T-cell (primary cell): ENCODE data around the gene NRF1. TPM values are rescaled to one million over a fixed set of nuclear protein-coding genes. Genes with fewer than 3 reads are reported as not detected.

Source experiments
- ATAC-seq, 4 experiments: fragments of 200-7000 bp in 3 of 4; fragments of 150-1000 bp in 1 of 4; cut with Tn5 transposase; replicated peaks in 1 of 4; 1 replicate in 3 of 4; 2 replicates in 1 of 4; pipeline ENCODE4 v1.10.0; 2021; ENCODE audit warnings: moderate library complexity in 3 of 4, mild to moderate bottlenecking in 2 of 4, moderate number of reproducible peaks in 1 of 4
- CTCF ChIA-PET, 2 donors: fragments of 300-600 bp; sonication (Branson Sonifier 250); formaldehyde crosslinking; loops; one replicate each; lab custom pipeline; 2022; ENCODE audit warnings: antibody characterized with exemption in 2 of 2; lab: Charles Lee
- POLR2A ChIA-PET, 2 donors: fragments of 300-600 bp; sonication (Branson Sonifier 250); formaldehyde crosslinking; loops; one replicate each; lab custom pipeline; 2022; ENCODE audit warnings: antibody characterized with exemption in 2 of 2; lab: Charles Lee
- DNase-seq, 35 experiments: peaks; one replicate each; pipeline versions ENCODE4 v3.0.0 to v3.0.0-alpha.2; 2013 to 2023
- H3K27ac ChIP-seq: one replicate; pipeline ENCODE4 v1.5.1; 2013; ENCODE audit warnings: low read length
- H3K27me3 ChIP-seq, 2 experiments: replicated peaks in 1 of 2; 1 replicate in 1 of 2; 2 replicates in 1 of 2; pipeline versions ENCODE4 v1.6.1 to v1.7.0; 2013; ENCODE audit warnings: low read length in 1 of 2, mixed read lengths in 1 of 2; ENCODE audit not compliant: control insufficient read depth in 2 of 2, insufficient read depth in 2 of 2; ENCODE audit errors: extremely low read depth in 1 of 2
- H3K36me3 ChIP-seq, 2 donors: 1 replicate in 1 of 2; 2 replicates in 1 of 2; pipeline versions ENCODE4 v1.6.1 to v1.7.0; 2013; ENCODE audit warnings: low read length in 1 of 2; ENCODE audit not compliant: control insufficient read depth in 2 of 2, insufficient read depth in 1 of 2; ENCODE audit errors: extremely low read depth in 1 of 2
- H3K4me1 ChIP-seq, 2 experiments: 1 replicate in 1 of 2; 2 replicates in 1 of 2; pipeline versions ENCODE4 v1.6.1 to v1.7.0; 2013; ENCODE audit warnings: low read length in 2 of 2, mixed read lengths in 1 of 2; ENCODE audit not compliant: insufficient read depth in 2 of 2, control insufficient read depth in 1 of 2; ENCODE audit errors: extremely low read depth in 1 of 2
- H3K4me3 ChIP-seq, 2 donors: 1 replicate in 1 of 2; 2 replicates in 1 of 2; pipeline versions ENCODE4 v1.5.1 to v1.7.0; 2013; ENCODE audit warnings: mild to moderate bottlenecking in 2 of 2, low read length in 1 of 2, moderate library complexity in 1 of 2; ENCODE audit not compliant: control insufficient read depth in 1 of 2; ENCODE audit errors: extremely low read depth in 1 of 2
- H3K9me3 ChIP-seq: 2 replicates; pipeline ENCODE4 v1.7.0; 2013
- H3K27ac Mint-ChIP-seq, 2 donors: one replicate each; pipeline ENCODE4 v1.8.0; 2020 to 2021; ENCODE audit warnings: mild to moderate bottlenecking in 2 of 2, mixed read lengths in 2 of 2
- H3K27me3 Mint-ChIP-seq, 2 donors: one replicate each; pipeline ENCODE4 v1.8.0; 2021 to 2022; ENCODE audit warnings: mixed read lengths in 2 of 2
- H3K36me3 Mint-ChIP-seq: one replicate; pipeline ENCODE4 v1.8.0; 2021; ENCODE audit warnings: mixed read lengths
- H3K4me1 Mint-ChIP-seq, 3 donors: one replicate each; pipeline ENCODE4 v1.8.0; 2020 to 2022; ENCODE audit warnings: mixed read lengths in 3 of 3, mild to moderate bottlenecking in 1 of 3
- H3K4me3 Mint-ChIP-seq, 3 donors: one replicate each; pipeline ENCODE4 v1.8.0; 2020 to 2022; ENCODE audit warnings: mild to moderate bottlenecking in 3 of 3, mixed read lengths in 3 of 3, moderate library complexity in 3 of 3
- H3K9me3 Mint-ChIP-seq, 3 donors: one replicate each; pipeline ENCODE4 v1.8.0; 2020 to 2022; ENCODE audit warnings: mixed read lengths in 3 of 3
- WGBS: methylation state at CpG from one replicate; pipeline ENCODE4 v1.1.5; 2013; ENCODE audit warnings: missing lambda C conversion rate; ENCODE audit not compliant: insufficient coverage; 5-methylcytosine and 5-hydroxymethylcytosine counted together
- total RNA-seq, 35 experiments: library from RNA in 6 of 35; stranded (reverse) in 6 of 35; fragments of 120-200 nt in 1 of 35; gene quantifications; one replicate each; pipeline versions ENCODE4 v1.2.1 to v1.2.4 and lab custom pipeline; 2013 to 2026

NRF1 gene
- total RNA-seq, 5 donors from 2014 or later (not counting 1 experiment from before 2014, with no cell fraction given), result 31.5 to 38.0 (median 35.6) TPM

- H3K9me3 ChIP-seq, result no peaks in the 10 kb centered on the region
- no peak overlapping the region for H3K4me3 ChIP-seq
- H3K27ac Mint-ChIP-seq, result no peak overlapping the region
- ChIA-PET POLR2A (no interaction called here), CTCF (no interaction called here)
- no peaks in the 10 kb centered on the region for H3K4me1 Mint-ChIP-seq
- no peaks in the 10 kb centered on the region for H3K9me3 Mint-ChIP-seq
- peaks cover 35% of the 10 kb centered on the region for H3K36me3 Mint-ChIP-seq
- no peak for DNase-seq
- 100% methylated on average over 3 of the region's 7 CpGs for WGBS
- no peak overlapping the region for H3K27ac ChIP-seq
- no peaks in the 10 kb centered on the region for H3K27me3 Mint-ChIP-seq
- H3K27me3 ChIP-seq, result no peaks in the 10 kb centered on the region
- H3K36me3 ChIP-seq, result peaks cover 6 to 61% of the 10 kb centered on the region in 2 donors
- no peaks in the 10 kb centered on the region for H3K4me1 ChIP-seq
- no peak overlapping the region for H3K4me3 Mint-ChIP-seq
- ATAC-seq, result no peak
Measured at GRCh38 chr7:129750091-129750490, 138.6 kb downstream of the NRF1 start.

DNA sequence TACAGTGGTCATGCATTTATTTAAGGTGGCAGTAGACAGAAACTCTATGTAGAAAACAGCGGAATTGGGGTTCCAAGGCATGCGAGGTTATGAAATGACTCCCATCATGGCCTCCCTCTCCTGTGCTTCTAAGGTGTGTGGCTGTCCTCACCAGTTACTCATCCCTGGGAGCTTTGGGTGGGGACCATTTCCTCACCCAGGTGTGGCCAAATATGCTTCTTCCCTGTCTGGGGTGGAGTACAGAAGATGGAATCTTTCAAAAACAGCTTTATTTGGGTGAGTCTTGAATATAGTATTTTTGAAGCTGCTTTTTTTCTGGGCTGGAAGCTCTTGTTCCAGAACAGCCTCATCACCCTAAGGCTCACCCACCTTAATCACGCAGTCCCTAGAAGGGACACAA lies 139.0 kb downstream of the NRF1 start:
- no CpG with 5 or more reads among the region's 3 CpGs for WGBS
- ATAC-seq, result no peak
- POLR2A ChIA-PET, result no interaction called here

DNA sequence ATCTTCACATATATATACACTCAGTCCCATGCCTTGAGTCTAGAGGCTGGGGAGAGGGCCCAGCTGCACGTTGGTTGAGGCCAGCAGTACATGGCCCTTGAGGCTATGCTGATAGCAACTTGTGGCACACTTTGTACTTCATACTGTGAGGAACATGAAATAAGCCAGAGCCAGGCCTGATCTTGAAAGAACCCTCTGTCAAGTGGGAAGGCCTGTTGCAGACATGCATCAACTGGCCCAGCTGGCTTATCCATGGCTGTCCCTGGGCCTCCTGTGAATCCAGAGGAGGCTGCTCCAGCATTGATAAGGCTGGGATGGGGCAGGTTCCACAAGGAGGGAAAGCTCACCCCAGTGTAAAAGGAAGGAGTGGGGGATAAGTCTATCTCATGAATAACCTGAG lies 140.4 kb downstream of the NRF1 start:
- no peaks in the 10 kb centered on the region for H3K4me1 ChIP-seq
- H3K9me3 ChIP-seq, result no peaks in the 10 kb centered on the region
- POLR2A ChIA-PET, result interaction anchor here in 1 of 2 donors (0.5 kb wide), 1 partner anchor 205 kb away, joined by 7 read pairs; no protein-coding TSS in a partner anchor
- Mint-ChIP-seq H3K4me3 (no peak overlapping the region), H3K36me3 (peaks cover 42% of the 10 kb centered on the region), H3K9me3 (no peaks in the 10 kb centered on the region), H3K27me3 (no peaks in the 10 kb centered on the region), H3K27ac (no peak overlapping the region), H3K4me1 (no peaks in the 10 kb centered on the region)
- DNase-seq (no peak), ATAC-seq (no peak)
- H3K27me3 ChIP-seq, result no peaks in the 10 kb centered on the region
- WGBS, result 80% methylated on average over 1 of the region's 1 CpG
- CTCF ChIA-PET, result no interaction called here
- H3K27ac ChIP-seq, result no peak overlapping the region
- H3K4me3 ChIP-seq, result no peak overlapping the region
- peaks cover 6 to 61% of the 10 kb centered on the region in 2 donors for H3K36me3 ChIP-seq

More for the DNA sequence above, 139.0 kb downstream of the NRF1 start:
- H3K27ac Mint-ChIP-seq, result no peak overlapping the region
- H3K27ac ChIP-seq, result no peak overlapping the region
- no peak for DNase-seq
- peaks cover 36% of the 10 kb centered on the region for H3K36me3 Mint-ChIP-seq
- H3K27me3 Mint-ChIP-seq, result no peaks in the 10 kb centered on the region
- H3K27me3 ChIP-seq, result no peaks in the 10 kb centered on the region
- no peak overlapping the region for H3K4me3 ChIP-seq
- H3K9me3 Mint-ChIP-seq, result no peaks in the 10 kb centered on the region
- H3K4me1 ChIP-seq, result no peaks in the 10 kb centered on the region
- H3K4me3 Mint-ChIP-seq, result no peak overlapping the region
- no peaks in the 10 kb centered on the region for H3K4me1 Mint-ChIP-seq
- no peaks in the 10 kb centered on the region for H3K9me3 ChIP-seq
- H3K36me3 ChIP-seq, result peaks cover 6 to 63% of the 10 kb centered on the region in 2 donors
- CTCF ChIA-PET, result no interaction called here

- H3K36me3 Mint-ChIP-seq, result peaks cover 43% of the 10 kb centered on the region
- 76% methylated on average over 2 of the region's 6 CpGs for WGBS
- Histone ChIP-seq H3K27ac (no peak overlapping the region), H3K36me3 (peaks cover 6 to 54% of the 10 kb centered on the region in 2 donors), H3K9me3 (no peaks in the 10 kb centered on the region), H3K4me3 (no peak overlapping the region), H3K4me1 (no peaks in the 10 kb centered on the region), H3K27me3 (no peaks in the 10 kb centered on the region)
- H3K27me3 Mint-ChIP-seq, result no peaks in the 10 kb centered on the region
- no peak overlapping the region for H3K27ac Mint-ChIP-seq
- H3K9me3 Mint-ChIP-seq, result no peaks in the 10 kb centered on the region
- no peaks in the 10 kb centered on the region for H3K4me1 Mint-ChIP-seq
- no peak overlapping the region for H3K4me3 Mint-ChIP-seq
- ATAC-seq (no peak), DNase-seq (no peak)
- ChIA-PET CTCF (no interaction called here), POLR2A (interaction anchor here in 1 of 2 donors (0.6 kb wide), 1 partner anchor 9 kb away, joined by 13 read pairs; no protein-coding TSS in a partner anchor)
Measured at GRCh38 chr7:129752760-129753159, 141.2 kb downstream of the NRF1 start.

DNA sequence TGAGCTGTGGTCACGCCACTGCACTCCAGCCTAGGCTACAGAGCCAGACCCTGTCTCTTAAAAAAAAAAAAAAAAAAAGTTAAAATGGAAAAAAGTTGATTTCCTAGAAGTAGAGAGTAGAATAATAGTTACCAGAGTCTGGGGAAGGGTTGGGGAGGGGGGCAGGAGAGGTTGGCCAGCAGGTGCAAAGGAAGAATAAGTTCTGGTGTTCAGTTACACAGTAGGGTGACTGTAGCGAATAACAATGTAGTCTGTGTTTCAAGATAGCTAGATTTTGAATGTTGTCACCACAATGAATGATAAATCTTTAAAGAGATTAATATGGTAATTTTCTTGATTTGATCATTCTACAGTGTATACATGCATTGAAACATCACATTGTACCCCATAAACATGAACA lies 142.9 kb downstream of the NRF1 start:
- H3K4me3 ChIP-seq, result no peak overlapping the region
- POLR2A ChIA-PET, result no interaction called here
- H3K9me3 Mint-ChIP-seq, result no peaks in the 10 kb centered on the region

GRCh38 chr7:129757991-129758390 lies 146.5 kb downstream of the NRF1 start:
- Histone ChIP-seq H3K36me3 (peaks cover 0 to 17% of the 10 kb centered on the region in 2 donors), H3K27me3 (no peaks in the 10 kb centered on the region), H3K27ac (no peak overlapping the region), H3K4me3 (no peak overlapping the region), H3K4me1 (no peaks in the 10 kb centered on the region), H3K9me3 (no peaks in the 10 kb centered on the region)
- no peak for DNase-seq
- H3K36me3 Mint-ChIP-seq, result peaks cover 28% of the 10 kb centered on the region
- CTCF ChIA-PET, result no interaction called here
- no peaks in the 10 kb centered on the region for H3K27me3 Mint-ChIP-seq
- H3K27ac Mint-ChIP-seq, result no peak overlapping the region
- H3K4me1 Mint-ChIP-seq, result no peaks in the 10 kb centered on the region
- H3K9me3 Mint-ChIP-seq, result no peaks in the 10 kb centered on the region
- no peak overlapping the region for H3K4me3 Mint-ChIP-seq
- POLR2A ChIA-PET, result no interaction called here
- no peak for ATAC-seq
- WGBS, result no CpG with 5 or more reads among the region's 5 CpGs

More for the DNA sequence above, 142.9 kb downstream of the NRF1 start:
- Histone ChIP-seq H3K27ac (no peak overlapping the region), H3K4me1 (no peaks in the 10 kb centered on the region), H3K27me3 (no peaks in the 10 kb centered on the region), H3K36me3 (peaks cover 4 to 44% of the 10 kb centered on the region in 2 donors), H3K9me3 (no peaks in the 10 kb centered on the region)
- H3K27ac Mint-ChIP-seq, result no peak overlapping the region
- H3K4me1 Mint-ChIP-seq, result no peaks in the 10 kb centered on the region
- DNase-seq (no peak), ATAC-seq (no peak)
- H3K36me3 Mint-ChIP-seq, result peaks cover 41% of the 10 kb centered on the region
- CTCF ChIA-PET, result no interaction called here
- no CpG with 5 or more reads among the region's 2 CpGs for WGBS
- H3K4me3 Mint-ChIP-seq, result no peak overlapping the region
- no peaks in the 10 kb centered on the region for H3K27me3 Mint-ChIP-seq
